Measurements from ENCODE around the gene ALX3. TPM values are rescaled to one million over a fixed set of nuclear protein-coding genes. Genes with fewer than 3 reads are reported as not detected.

The ALX3 gene
- total RNA-seq, 1 experiment from 2014 or later: 0.15 TPM

- TF ChIP-seq E2F4 (CRISPR knock-in tag; IDR thresholded peaks at IDR 0.05; ENCODE audit: borderline replicate concordance, low read depth): no peak
- TF ChIP-seq ZNF281 (CRISPR knock-in tag; IDR thresholded peaks at IDR 0.05): no peak
- TF ChIP-seq SOX15 (CRISPR knock-in tag; IDR thresholded peaks at IDR 0.05): no peak
- TF ChIP-seq HMGA2 (CRISPR knock-in tag; IDR thresholded peaks at IDR 0.05): no peak
- no peak for TF ChIP-seq TCF7 (CRISPR knock-in tag; IDR thresholded peaks at IDR 0.05; ENCODE audit: low read depth)
- no peak for TF ChIP-seq ZNF121 (CRISPR knock-in tag; IDR thresholded peaks at IDR 0.05)
- no peak for TF ChIP-seq TEAD4 (CRISPR knock-in tag; IDR thresholded peaks at IDR 0.05)
- TF ChIP-seq ARID4B (CRISPR knock-in tag; IDR thresholded peaks at IDR 0.05; ENCODE audit: borderline replicate concordance): no peak
- no peak for TF ChIP-seq IRF1 (CRISPR knock-in tag; IDR thresholded peaks at IDR 0.05)
- TF ChIP-seq ATF1 (CRISPR knock-in tag; IDR thresholded peaks at IDR 0.05): no peak
- TF ChIP-seq CREM (CRISPR knock-in tag; IDR thresholded peaks at IDR 0.05): no peak
- no peak for TF ChIP-seq IRF2 (CRISPR knock-in tag; IDR thresholded peaks at IDR 0.05; ENCODE audit: borderline replicate concordance, low read depth)
- TF ChIP-seq STAT6 (CRISPR knock-in tag; conservative IDR thresholded peaks at IDR 0.05; ENCODE audit: low read depth): no peak
- TF ChIP-seq CREB1 (CRISPR knock-in tag; IDR thresholded peaks at IDR 0.05): no peak
- no peak for TF ChIP-seq JAZF1 (CRISPR knock-in tag; IDR thresholded peaks at IDR 0.05)
Measured at GRCh38 chr1:110059133-110059863, 11.2 kb downstream of the ALX3 start (continued).

Measured in WTC11 (cell line).